Subcutaneous abdominal adipose tissue (tissue), 5 donors: Measurements from ENCODE around the gene SIGLEC15.

Experiments used
- H3K27ac ChIP-seq: one replicate; pipeline ENCODE4 v1.7.0; 2013; ENCODE audit warnings: low read depth, mild to moderate bottlenecking, inconsistent platforms, low read length, moderate library complexity
- H3K27me3 ChIP-seq, 5 donors: one replicate each; pipeline ENCODE4 v1.7.0; 2013; ENCODE audit warnings: low read length in 5 of 5, inconsistent platforms in 1 of 5; ENCODE audit not compliant: control insufficient read depth in 5 of 5, insufficient read depth in 4 of 5
- H3K36me3 ChIP-seq, 5 donors: one replicate each; pipeline ENCODE4 v1.7.0; 2013; ENCODE audit warnings: low read length in 5 of 5; ENCODE audit not compliant: control insufficient read depth in 5 of 5, insufficient read depth in 5 of 5
- H3K4me1 ChIP-seq, 5 donors: one replicate each; pipeline ENCODE4 v1.7.0; 2013; ENCODE audit warnings: low read length in 5 of 5, mild to moderate bottlenecking in 3 of 5, moderate library complexity in 1 of 5; ENCODE audit not compliant: control insufficient read depth in 5 of 5, insufficient read depth in 5 of 5
- H3K4me3 ChIP-seq, 5 donors: one replicate each; pipeline ENCODE4 v1.7.0; 2013; ENCODE audit warnings: low read length in 5 of 5, low read depth in 1 of 5
- H3K9ac ChIP-seq, 5 donors: one replicate each; pipeline ENCODE4 v1.7.0; 2013; ENCODE audit warnings: low read length in 5 of 5, mild to moderate bottlenecking in 4 of 5, moderate library complexity in 3 of 5
- H3K9me3 ChIP-seq, 5 donors: one replicate each; pipeline ENCODE4 v1.7.0; 2013; ENCODE audit warnings: low read length in 5 of 5; ENCODE audit not compliant: control insufficient read depth in 5 of 5
- donor health status: healthy.
- donor health status: healthy.
- donor health status: healthy.
- donor health status: healthy.
- donor health status: healthy.

The SIGLEC15 gene

GRCh38 chr18:45874491-45875184 lies 49.2 kb downstream of the SIGLEC15 start:
- no peak overlapping the region for H3K27ac ChIP-seq
- H3K4me1 ChIP-seq = no peaks in the 10 kb centered on the region
- peaks cover 43 to 76% (median 52%) of the 10 kb centered on the region in 5 donors for H3K36me3 ChIP-seq
- H3K4me3 ChIP-seq = no peak overlapping the region
- H3K9ac ChIP-seq = no peak overlapping the region
- H3K27me3 ChIP-seq = no peaks in the 10 kb centered on the region
- no peaks in the 10 kb centered on the region for H3K9me3 ChIP-seq

DNA sequence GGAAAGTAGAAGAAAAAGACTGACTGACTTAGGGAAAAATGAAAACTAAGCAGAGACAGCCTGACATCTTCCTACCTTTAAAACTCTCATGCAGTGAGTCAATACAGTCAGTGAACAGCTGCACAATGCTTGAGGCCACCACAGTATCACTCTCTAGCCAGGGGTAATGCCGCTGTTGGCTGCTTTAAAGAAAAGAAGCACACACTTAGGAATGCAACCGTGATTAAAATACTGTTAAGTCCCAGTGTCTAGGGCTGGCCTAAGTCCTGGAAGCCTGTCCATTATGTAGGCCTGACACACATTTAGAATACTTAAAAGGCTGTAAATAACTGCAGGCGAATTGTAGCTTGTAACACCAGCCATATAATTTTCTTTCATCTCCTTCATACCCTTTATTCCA lies 50.7 kb downstream of the SIGLEC15 start:
- Histone ChIP-seq H3K27me3 (no peaks in the 10 kb centered on the region), H3K4me1 (peaks cover 0 to 4% (median 3%) of the 10 kb centered on the region in 5 donors), H3K9me3 (no peaks in the 10 kb centered on the region), H3K36me3 (peaks cover 34 to 73% (median 41%) of the 10 kb centered on the region in 5 donors), H3K9ac (no peak overlapping the region), H3K27ac (no peak overlapping the region), H3K4me3 (no peak overlapping the region)

DNA sequence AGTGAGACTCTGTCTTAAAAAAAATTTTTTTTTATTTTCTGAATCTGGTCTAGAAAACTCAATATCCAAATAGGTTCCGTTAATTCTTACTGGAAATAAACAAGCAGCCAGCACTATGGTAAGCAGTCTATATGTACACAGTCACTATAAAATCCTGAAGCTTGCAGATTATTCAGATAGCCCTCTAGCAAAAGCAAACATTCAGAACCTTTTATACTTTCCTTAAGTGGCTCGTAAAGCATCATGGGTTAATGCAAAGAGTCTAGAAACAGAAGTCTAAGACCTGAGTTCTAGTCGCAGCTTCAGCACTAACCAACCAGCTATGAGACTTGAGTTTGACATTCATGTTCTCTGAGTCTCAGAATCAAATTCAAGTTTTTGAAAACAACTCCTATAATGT lies 51.9 kb downstream of the SIGLEC15 start:
- H3K36me3 ChIP-seq = peaks cover 39 to 70% (median 45%) of the 10 kb centered on the region in 5 donors

DNA sequence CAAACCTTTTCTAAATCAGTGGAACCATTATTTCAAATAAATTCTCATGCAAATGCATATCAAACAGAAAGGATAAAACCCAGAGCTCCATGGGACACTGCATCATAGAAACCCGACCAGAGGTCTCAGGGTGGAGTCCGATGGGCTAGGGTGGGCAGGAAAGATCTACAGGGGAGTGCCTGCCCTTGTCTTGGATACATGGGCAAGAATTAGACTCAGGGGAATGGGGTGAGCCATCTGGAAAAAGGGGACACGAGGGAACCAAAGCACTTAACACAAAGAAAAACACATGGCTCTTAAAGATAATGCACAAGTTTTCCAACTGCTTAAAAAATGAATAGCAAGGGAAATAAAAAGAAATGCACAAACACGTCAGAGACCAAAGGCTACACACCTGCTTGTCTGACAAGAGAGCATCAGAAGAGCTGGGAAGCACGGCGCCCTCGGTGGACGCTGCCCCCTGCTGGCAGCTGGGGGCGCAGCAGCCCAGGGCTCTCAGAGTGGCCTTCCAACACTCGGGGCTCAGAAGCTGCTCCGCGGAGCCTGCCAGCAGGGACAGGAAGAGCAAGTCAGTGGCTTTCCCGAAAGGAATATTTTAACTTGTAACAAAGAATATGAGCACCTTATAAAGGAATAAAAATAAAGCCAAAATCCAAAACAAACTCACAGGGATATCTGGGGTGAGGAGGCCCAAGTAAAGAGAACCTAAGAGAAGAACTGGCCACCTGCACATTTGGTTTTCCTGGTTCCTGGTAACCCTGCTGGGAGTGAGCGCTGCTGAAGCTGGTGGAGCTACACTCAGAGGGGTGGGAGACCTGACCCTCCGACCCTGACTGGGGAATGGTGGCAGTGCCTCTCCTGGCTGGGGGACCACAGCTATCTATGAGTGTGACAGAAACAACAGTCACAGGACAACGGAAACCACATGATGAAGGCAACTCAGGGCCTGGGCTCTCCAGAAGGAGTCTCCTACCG lies 54.5 kb downstream of the SIGLEC15 start:
- Histone ChIP-seq H3K27ac (no peak overlapping the region), H3K9ac (no peak overlapping the region), H3K27me3 (no peaks in the 10 kb centered on the region), H3K36me3 (peaks cover 38 to 64% (median 44%) of the 10 kb centered on the region in 5 donors), H3K4me3 (no peak overlapping the region), H3K9me3 (no peaks in the 10 kb centered on the region), H3K4me1 (peaks cover 0 to 4% (median 3%) of the 10 kb centered on the region in 5 donors)

More for the DNA sequence above, 51.9 kb downstream of the SIGLEC15 start:
- Histone ChIP-seq H3K4me1 (peaks cover 0 to 4% (median 3%) of the 10 kb centered on the region in 5 donors), H3K27ac (no peak overlapping the region), H3K27me3 (no peaks in the 10 kb centered on the region), H3K4me3 (no peak overlapping the region), H3K9ac (no peak overlapping the region), H3K9me3 (no peaks in the 10 kb centered on the region)

- peaks cover 30 to 59% (median 38%) of the 10 kb centered on the region in 5 donors for H3K36me3 ChIP-seq
- peaks cover 0 to 4% (median 3%) of the 10 kb centered on the region in 5 donors for H3K4me1 ChIP-seq
- no peaks in the 10 kb centered on the region for H3K27me3 ChIP-seq
- no peak overlapping the region for H3K9ac ChIP-seq
- no peak overlapping the region for H3K27ac ChIP-seq
- H3K9me3 ChIP-seq = no peaks in the 10 kb centered on the region
- no peak overlapping the region for H3K4me3 ChIP-seq
These were observed 55.5 kb downstream of the SIGLEC15 start for GRCh38 chr18:45880876-45881558.

GRCh38 chr18:45887585-45887984 lies 62.1 kb downstream of the SIGLEC15 start:
- H3K27me3 ChIP-seq = no peaks in the 10 kb centered on the region
- H3K4me3 ChIP-seq = no peak overlapping the region
- peaks cover 0 to 4% (median 0%) of the 10 kb centered on the region in 5 donors for H3K4me1 ChIP-seq
- no peak overlapping the region for H3K27ac ChIP-seq
- no peaks in the 10 kb centered on the region for H3K9me3 ChIP-seq
- H3K36me3 ChIP-seq = peaks cover 24 to 51% (median 29%) of the 10 kb centered on the region in 5 donors
- no peak overlapping the region for H3K9ac ChIP-seq

DNA sequence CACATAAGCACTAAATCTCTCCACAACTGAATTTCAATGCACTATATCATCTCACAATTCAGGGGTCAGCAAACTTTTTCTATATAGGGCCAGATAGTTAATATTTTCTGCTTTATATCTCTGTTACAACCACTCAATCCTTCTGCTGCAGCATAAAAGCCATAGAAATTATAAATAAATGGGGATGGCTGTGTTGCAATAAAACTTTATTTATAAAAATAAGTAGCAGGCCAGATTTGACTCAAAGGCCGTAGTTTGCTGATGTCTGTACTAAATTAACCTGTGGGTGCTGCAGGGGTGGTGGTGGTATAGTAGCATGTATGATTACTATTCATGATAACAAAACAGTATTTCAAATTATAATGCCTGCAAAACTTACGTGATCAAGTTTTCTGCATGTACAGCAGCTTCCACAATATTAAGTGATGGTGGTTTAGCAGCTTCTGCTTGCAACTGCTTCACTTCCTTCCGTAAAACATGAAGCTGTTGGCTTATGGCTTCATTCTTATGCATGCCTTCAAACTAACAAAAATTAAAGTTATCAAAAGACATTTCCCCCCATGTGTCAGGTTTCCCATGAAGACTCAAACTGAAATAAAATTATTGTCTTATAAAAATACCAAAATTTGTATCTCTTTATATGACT lies 64.1 kb downstream of the SIGLEC15 start:
- Histone ChIP-seq H3K27ac (no peak overlapping the region), H3K4me1 (peaks cover 0 to 4% (median 0%) of the 10 kb centered on the region in 5 donors), H3K9me3 (no peaks in the 10 kb centered on the region), H3K9ac (no peak overlapping the region), H3K4me3 (no peak overlapping the region), H3K27me3 (no peaks in the 10 kb centered on the region), H3K36me3 (peaks cover 20 to 54% (median 23%) of the 10 kb centered on the region in 5 donors)

DNA sequence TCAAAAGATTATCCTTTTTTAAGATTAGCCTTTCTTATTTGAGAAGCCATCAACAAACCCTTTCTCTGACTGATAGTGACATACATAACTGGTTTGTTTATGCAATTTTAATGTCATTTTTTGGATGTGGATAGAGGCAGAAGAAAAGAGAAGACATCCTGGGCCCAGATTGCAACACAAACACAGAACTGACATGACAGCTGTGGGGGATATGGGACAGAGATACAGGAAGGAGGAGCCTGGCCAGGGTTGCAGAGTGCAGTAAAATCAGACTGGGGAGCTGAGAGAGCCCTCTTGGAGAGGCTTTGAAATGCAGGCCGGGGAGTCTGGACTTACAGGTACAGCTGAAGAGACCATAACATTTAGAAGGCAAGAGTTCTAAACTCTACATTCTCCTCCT lies 65.1 kb downstream of the SIGLEC15 start:
- Histone ChIP-seq H3K27me3 (no peaks in the 10 kb centered on the region), H3K9ac (no peak overlapping the region), H3K4me1 (peaks cover 0 to 4% (median 0%) of the 10 kb centered on the region in 5 donors), H3K9me3 (no peaks in the 10 kb centered on the region), H3K4me3 (no peak overlapping the region), H3K27ac (no peak overlapping the region), H3K36me3 (peaks cover 23 to 62% (median 32%) of the 10 kb centered on the region in 5 donors)

DNA sequence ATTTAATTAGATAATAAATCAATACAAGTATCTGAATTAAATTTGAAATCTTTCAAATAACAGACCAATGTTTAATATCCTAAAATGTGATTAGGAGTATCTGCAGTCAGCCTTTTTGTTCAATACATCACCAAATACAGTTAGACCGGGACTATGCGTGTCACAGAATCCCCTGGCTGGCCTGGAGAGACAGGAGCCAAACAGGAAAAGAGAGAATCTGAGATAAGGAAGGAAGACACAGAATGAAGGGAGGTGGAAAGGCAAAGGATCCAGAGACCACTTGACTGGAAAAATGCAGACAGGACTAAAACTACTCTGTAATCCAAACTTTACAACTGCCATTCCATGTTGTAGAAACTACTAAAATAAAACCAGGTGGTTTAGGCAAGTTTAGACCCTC lies 66.3 kb downstream of the SIGLEC15 start:
- Histone ChIP-seq H3K9me3 (no peaks in the 10 kb centered on the region), H3K4me1 (peaks cover 0 to 4% (median 0%) of the 10 kb centered on the region in 5 donors), H3K4me3 (no peak overlapping the region), H3K27ac (no peak overlapping the region), H3K27me3 (no peaks in the 10 kb centered on the region), H3K9ac (no peak overlapping the region), H3K36me3 (peaks cover 26 to 57% (median 31%) of the 10 kb centered on the region in 5 donors)
